ENCODE measurements around the gene TRIM61.
"Not testable (repeated sequence)": the region's sequence is repeated elsewhere in the genome, so short reads cannot be mapped to it uniquely, and the experiment has no call there.

TRIM61 gene

GRCh38 chr4:164971929-164972328 is 5.5 kb downstream of the TRIM61 start:
- not testable (repeated sequence) for H3K27me3 ChIP-seq (replicated peaks; ENCODE audit: insufficient read depth, low read length); H2AFZ ChIP-seq (ENCODE audit: low read length); H3F3A ChIP-seq (ENCODE audit: insufficient read depth, low read length); H3K4me1 ChIP-seq (ENCODE audit: low read length); H3K4me2 ChIP-seq (ENCODE audit: low read depth, low read length); H3K4me3 ChIP-seq (ENCODE audit: low read length); H3K36me3 ChIP-seq (replicated peaks; ENCODE audit: insufficient read depth, low read length); H3K27ac ChIP-seq (ENCODE audit: low read length); H4K20me1 ChIP-seq (ENCODE audit: insufficient read depth, low read length); H3K9me2 ChIP-seq (replicated peaks; ENCODE audit: insufficient read depth, low read length); H3K9ac ChIP-seq (ENCODE audit: low read length); DNase-seq; H3K9me3 ChIP-seq (replicated peaks; ENCODE audit: insufficient read depth, low read length)
- peaks cover 11% of the 10 kb centered on the region for H3K79me2 ChIP-seq (ENCODE audit: low read length)
- peak; percentile 25 for TF ChIP-seq CTCF (IDR thresholded peaks at IDR 0.05; ENCODE audit: low read length)

DNA sequence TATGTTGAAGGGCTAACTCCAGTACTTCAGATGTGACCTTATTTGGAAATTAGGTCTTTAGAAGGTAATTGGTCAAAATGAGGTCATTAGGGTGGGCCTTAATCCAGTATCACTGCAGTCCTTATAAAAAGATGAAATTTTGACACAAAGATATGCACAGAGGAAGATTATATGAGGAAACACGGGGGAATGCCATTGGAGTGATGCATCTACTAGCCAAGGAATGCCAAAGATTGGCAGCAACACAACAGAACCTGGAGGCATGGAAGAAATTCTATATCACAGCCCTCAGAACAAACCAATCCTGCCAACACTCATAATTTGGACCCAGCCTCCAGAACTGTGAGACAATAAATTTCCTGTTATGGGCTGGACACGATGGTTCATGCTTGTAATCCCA is 17.6 kb downstream of the TRIM61 start:
- Histone ChIP-seq H3K4me2 (ENCODE audit: low read depth, low read length) (no peak overlapping the region), H3K79me2 (ENCODE audit: low read length) (0 out of 2 replicates have a peak, but pooled peaks cover 4% of the 10 kb centered on the region), H3F3A (ENCODE audit: insufficient read depth, low read length) (no peaks in the 10 kb centered on the region), H2AFZ (ENCODE audit: low read length) (no peak overlapping the region), H3K9ac (ENCODE audit: low read length) (no peak overlapping the region), H3K36me3 (replicated peaks; ENCODE audit: insufficient read depth, low read length) (no peaks in the 10 kb centered on the region), H3K9me2 (replicated peaks; ENCODE audit: insufficient read depth, low read length) (no peaks in the 10 kb centered on the region), H3K9me3 (replicated peaks; ENCODE audit: insufficient read depth, low read length) (no peaks in the 10 kb centered on the region), H4K20me1 (ENCODE audit: insufficient read depth, low read length) (no peaks in the 10 kb centered on the region), H3K4me1 (ENCODE audit: low read length) (peaks cover 6% of the 10 kb centered on the region; the same call in 1 of the 2 replicates), H3K27ac (ENCODE audit: low read length) (no peak overlapping the region), H3K27me3 (replicated peaks; ENCODE audit: insufficient read depth, low read length) (no peaks in the 10 kb centered on the region), H3K4me3 (ENCODE audit: low read length) (no peak overlapping the region)
- no peak for DNase-seq
- TF ChIP-seq EZH2phosphoT487 (IDR thresholded peaks at IDR 0.05; ENCODE audit: low read length) (no peak), CTCF (IDR thresholded peaks at IDR 0.05; ENCODE audit: low read length) (no peak), EZH2 (optimal IDR thresholded peaks at IDR 0.05; ENCODE audit: low read depth, low read length) (no peak)

GRCh38 chr4:164959421-164959820 is 18.0 kb downstream of the TRIM61 start:
- not testable (repeated sequence) for H3K9me2 ChIP-seq (replicated peaks; ENCODE audit: insufficient read depth, low read length); H2AFZ ChIP-seq (ENCODE audit: low read length); H3K9ac ChIP-seq (ENCODE audit: low read length); H3K4me3 ChIP-seq (ENCODE audit: low read length); DNase-seq; H3K4me1 ChIP-seq (ENCODE audit: low read length); H3K27me3 ChIP-seq (replicated peaks; ENCODE audit: insufficient read depth, low read length); H4K20me1 ChIP-seq (ENCODE audit: insufficient read depth, low read length); H3K4me2 ChIP-seq (ENCODE audit: low read depth, low read length); H3K79me2 ChIP-seq (ENCODE audit: low read length); H3K36me3 ChIP-seq (replicated peaks; ENCODE audit: insufficient read depth, low read length); H3K27ac ChIP-seq (ENCODE audit: low read length); H3F3A ChIP-seq (ENCODE audit: insufficient read depth, low read length); H3K9me3 ChIP-seq (replicated peaks; ENCODE audit: insufficient read depth, low read length)

GRCh38 chr4:164956766-164957643 is 20.5 kb downstream of the TRIM61 start:
- peak; percentile 92 for DNase-seq
- Histone ChIP-seq H3F3A (ENCODE audit: insufficient read depth, low read length) (no peaks in the 10 kb centered on the region), H3K9me2 (replicated peaks; ENCODE audit: insufficient read depth, low read length) (no peaks in the 10 kb centered on the region), H3K4me2 (ENCODE audit: low read depth, low read length) (peak overlapping the region; percentile 92), H3K27ac (ENCODE audit: low read length) (no peak overlapping the region), H3K9ac (ENCODE audit: low read length) (peak overlapping the region; percentile 43; the same call in 1 of the 2 replicates), H3K9me3 (replicated peaks; ENCODE audit: insufficient read depth, low read length) (no peaks in the 10 kb centered on the region), H3K27me3 (replicated peaks; ENCODE audit: insufficient read depth, low read length) (no peaks in the 10 kb centered on the region), H3K36me3 (replicated peaks; ENCODE audit: insufficient read depth, low read length) (no peaks in the 10 kb centered on the region), H3K4me1 (ENCODE audit: low read length) (peaks cover 6% of the 10 kb centered on the region; the same call in 1 of the 2 replicates), H4K20me1 (ENCODE audit: insufficient read depth, low read length) (no peaks in the 10 kb centered on the region), H3K79me2 (ENCODE audit: low read length) (0 out of 2 replicates have a peak, but pooled peaks cover 4% of the 10 kb centered on the region), H2AFZ (ENCODE audit: low read length) (peak overlapping the region; percentile 86), H3K4me3 (ENCODE audit: low read length) (peak overlapping the region; percentile 83)
- TF ChIP-seq CTCF (IDR thresholded peaks at IDR 0.05; ENCODE audit: low read length) (no peak), EZH2phosphoT487 (IDR thresholded peaks at IDR 0.05; ENCODE audit: low read length) (no peak), EZH2 (optimal IDR thresholded peaks at IDR 0.05; ENCODE audit: low read depth, low read length) (no peak)
